Stimulated activated CD4-positive, alpha-beta T cell treated with anti-CD3 and anti-CD28 coated beads, Interleukin-12 subunit alpha, Interleukin-12 subunit beta, amount 100 ng/mL, for 24 hours (primary cell): Measurements from ENCODE around the gene PPRC1.
A peak's percentile ranks its signal among the peaks of the same experiment; 100 is the strongest.

Source experiments
- DNase-seq, 2 experiments: peaks; one replicate each; pipeline ENCODE4 v3.0.0-alpha.2; 2020; ENCODE audit warnings: low read depth in 2 of 2

Gene PPRC1, protein sequence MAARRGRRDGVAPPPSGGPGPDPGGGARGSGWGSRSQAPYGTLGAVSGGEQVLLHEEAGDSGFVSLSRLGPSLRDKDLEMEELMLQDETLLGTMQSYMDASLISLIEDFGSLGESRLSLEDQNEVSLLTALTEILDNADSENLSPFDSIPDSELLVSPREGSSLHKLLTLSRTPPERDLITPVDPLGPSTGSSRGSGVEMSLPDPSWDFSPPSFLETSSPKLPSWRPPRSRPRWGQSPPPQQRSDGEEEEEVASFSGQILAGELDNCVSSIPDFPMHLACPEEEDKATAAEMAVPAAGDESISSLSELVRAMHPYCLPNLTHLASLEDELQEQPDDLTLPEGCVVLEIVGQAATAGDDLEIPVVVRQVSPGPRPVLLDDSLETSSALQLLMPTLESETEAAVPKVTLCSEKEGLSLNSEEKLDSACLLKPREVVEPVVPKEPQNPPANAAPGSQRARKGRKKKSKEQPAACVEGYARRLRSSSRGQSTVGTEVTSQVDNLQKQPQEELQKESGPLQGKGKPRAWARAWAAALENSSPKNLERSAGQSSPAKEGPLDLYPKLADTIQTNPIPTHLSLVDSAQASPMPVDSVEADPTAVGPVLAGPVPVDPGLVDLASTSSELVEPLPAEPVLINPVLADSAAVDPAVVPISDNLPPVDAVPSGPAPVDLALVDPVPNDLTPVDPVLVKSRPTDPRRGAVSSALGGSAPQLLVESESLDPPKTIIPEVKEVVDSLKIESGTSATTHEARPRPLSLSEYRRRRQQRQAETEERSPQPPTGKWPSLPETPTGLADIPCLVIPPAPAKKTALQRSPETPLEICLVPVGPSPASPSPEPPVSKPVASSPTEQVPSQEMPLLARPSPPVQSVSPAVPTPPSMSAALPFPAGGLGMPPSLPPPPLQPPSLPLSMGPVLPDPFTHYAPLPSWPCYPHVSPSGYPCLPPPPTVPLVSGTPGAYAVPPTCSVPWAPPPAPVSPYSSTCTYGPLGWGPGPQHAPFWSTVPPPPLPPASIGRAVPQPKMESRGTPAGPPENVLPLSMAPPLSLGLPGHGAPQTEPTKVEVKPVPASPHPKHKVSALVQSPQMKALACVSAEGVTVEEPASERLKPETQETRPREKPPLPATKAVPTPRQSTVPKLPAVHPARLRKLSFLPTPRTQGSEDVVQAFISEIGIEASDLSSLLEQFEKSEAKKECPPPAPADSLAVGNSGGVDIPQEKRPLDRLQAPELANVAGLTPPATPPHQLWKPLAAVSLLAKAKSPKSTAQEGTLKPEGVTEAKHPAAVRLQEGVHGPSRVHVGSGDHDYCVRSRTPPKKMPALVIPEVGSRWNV (N-terminal part only)

DNA sequence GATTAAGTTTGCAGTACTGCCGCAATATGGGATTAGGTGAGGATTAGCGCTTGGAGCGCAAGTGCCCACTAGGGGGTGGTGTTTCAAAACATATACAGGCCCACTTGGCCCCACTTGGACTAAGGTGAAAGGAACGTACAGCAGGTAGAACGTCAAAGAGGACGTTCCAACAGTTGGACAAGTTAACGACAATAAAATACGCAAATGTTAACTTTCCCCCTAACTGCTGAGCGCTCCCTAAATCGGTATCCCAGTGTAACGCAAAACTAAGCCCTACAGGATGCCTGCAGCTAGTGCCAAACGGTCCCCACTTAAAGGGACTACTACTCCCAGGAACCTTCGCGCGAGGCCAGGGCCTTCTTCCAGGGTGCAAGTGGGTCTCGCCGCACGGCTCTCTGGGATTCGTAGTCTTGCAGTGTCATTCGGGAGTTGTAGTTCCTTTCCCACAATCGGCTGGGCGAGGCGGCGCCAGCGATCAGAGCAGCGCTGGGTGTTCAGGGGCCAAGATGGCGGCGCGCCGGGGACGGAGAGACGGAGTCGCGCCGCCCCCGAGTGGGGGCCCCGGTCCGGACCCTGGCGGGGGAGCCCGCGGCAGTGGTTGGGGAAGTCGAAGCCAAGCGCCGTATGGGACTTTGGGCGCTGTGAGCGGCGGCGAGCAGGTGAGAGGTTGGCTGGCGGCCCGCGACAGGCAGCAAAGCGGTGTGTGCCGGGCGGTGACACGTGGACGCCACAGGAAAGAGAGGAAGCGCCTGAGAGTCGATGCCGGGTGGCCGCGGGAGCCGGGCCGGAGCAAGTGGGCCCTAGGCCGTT is at the start of gene PPRC1:
Gene PPRC1 (plus strand): TSS at position 478 of the 810 bp plus-strand sequence. CDS start 29 bp downstream, at position 507.
- peak; percentile 94 to 96 for DNase-seq

DNA sequence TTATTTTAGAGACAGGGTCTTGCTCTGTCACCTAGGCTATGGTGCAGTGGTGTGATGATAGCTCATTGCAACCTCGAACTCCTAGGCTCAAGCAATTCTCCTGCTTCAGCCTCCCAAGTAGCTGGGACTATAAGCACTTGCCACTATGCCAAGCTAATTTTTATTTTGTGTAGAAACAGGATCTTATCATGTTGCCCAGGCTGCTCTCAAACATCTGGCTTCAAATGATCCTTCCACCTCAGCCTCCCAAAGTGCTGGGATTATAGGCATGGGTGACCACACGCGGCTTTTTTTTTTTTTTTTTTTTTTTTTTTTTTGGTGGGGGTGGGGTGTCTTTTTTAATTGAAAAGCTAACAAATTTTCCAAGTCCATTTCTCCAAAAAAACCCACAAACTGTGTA is 49.3 kb upstream of the PPRC1 start:
- no peak for DNase-seq

DNA sequence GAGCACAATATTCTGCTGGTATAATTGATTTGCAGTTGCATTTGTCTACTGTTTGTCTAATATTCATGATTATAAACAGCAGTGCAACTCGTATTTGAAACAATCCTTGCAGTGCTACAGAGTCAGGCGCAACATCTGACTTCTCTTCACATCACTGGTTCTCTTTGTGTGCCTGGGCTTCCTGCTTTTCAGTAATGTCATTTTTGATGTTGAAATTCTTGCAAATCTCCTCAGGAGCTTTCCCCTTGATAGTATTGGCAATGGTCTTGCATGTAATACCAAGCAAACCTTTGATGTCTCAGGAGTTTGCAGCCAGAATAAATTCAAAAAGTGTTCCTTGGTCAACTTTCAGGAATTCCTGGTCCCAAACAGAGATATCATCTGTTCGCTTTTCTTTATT is 47.5 kb upstream of the PPRC1 start:
- no peak for DNase-seq

DNA sequence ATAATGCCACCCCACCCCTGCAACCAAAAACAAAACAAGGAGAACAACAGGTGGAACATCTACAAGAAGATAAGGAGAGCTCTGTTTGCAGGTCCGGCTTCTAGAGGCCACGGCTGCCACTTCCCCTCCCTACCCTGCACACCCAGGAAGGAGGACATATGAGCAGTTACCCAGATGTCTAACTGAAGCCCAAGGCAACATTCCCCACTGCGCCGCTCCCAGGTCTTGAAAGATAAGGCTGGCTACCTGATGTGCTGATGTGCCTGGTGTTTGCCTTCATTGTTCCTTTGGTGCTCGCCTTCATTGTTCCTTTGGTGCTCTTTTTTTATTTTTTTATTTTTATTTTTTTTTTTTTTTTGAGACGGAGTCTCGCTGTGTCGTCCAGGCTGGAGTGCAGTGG is 46.6 kb upstream of the PPRC1 start:
- no peak for DNase-seq

DNA sequence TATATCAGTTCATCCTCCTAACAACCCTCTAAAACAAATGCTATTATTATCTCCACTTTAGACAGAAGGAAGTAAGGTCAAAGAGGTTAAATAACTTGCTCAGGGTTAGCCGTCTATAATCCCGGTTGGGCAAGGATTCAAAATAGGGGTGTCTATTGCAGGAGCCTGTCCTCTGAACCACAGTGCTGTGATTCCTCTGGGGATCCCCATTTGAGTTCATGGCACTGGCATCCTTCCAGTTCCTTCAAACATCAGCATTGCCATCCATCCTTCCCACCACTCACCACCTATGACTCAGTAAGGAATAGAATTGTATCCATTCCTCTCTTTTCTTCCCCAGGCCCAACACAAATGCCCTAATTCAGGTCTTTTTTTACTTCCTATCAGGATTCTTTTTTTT is 42.1 kb upstream of the PPRC1 start:
- DNase-seq = no peak

DNA sequence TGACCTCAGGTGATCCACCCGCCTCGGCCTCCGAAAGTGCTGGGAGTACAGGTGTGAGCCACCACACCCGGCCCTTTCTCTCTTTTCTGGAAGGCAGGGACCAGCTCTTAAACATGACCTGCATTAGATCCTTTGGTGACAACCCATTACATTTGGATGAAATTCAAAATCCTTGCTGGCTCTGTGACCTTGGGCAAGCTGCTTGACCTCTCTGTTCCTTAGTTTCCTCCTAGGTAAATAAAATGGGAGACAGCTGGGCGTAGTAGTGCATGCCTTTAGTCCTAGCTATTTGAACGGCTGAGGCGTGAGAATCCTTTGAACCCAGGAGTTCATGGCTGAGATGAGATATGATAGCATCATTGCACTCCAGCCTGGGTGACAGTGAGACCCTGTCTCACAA is 36.4 kb upstream of the PPRC1 start:
- DNase-seq = no peak

DNA sequence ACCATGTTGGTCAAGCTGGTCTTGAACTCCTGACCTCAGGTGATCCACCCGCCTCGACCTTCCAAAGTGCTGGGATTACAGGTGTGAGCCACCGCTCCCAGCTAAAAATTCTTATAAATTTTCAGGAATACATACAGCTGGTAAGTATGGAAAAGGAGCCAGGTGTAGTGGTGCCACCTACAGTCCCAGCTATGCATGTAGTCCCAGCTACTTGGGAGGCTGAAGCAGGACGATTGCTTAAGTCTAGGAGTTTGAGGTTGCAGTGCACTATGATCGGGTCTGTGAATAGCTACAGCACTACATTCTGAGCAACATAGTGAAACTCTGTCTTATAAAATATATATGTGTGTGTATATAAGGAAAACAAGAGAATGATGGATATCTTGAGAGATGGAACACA is 31.7 kb upstream of the PPRC1 start:
- no peak for DNase-seq

DNA sequence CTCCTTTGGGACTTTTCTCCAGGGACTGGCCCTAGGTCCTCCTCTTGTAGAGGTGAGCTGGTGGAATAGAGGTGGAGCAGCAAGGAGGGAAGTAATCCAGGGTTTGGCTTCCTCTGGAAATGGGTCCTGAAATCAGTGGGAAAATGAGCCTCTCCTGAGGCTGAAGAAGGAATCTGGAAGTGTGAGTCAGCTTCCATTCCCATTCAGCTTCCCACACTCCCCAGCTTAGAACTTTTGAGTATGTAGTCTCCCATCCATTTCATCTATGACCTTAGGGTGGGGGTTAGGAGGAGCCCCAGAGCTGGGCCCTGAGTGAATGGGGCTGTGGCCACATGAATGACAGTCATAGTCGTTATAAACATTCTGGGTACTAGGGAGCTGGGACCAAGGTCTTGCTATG is 30.4 kb upstream of the PPRC1 start:
- DNase-seq = no peak

DNA sequence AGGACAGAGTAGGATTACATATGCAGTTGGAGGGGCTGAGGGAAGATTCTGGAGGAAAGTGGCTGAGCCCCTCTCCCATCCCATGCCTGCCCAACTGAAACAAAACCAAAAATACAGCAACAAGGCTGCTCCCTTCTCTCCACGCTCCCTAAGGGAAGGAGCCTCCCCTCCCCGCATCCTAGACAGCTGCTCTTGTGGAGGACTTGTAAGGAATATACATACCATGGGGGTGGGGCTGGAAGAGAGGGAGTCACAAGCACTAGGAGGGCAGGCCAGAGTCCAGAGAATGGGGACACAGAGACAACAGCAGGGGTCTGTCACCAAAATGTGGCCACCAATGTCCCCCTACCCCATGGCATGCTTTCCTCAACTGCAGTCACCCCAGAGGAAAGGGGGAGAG is 25.8 kb upstream of the PPRC1 start:
- DNase-seq = no peak

DNA sequence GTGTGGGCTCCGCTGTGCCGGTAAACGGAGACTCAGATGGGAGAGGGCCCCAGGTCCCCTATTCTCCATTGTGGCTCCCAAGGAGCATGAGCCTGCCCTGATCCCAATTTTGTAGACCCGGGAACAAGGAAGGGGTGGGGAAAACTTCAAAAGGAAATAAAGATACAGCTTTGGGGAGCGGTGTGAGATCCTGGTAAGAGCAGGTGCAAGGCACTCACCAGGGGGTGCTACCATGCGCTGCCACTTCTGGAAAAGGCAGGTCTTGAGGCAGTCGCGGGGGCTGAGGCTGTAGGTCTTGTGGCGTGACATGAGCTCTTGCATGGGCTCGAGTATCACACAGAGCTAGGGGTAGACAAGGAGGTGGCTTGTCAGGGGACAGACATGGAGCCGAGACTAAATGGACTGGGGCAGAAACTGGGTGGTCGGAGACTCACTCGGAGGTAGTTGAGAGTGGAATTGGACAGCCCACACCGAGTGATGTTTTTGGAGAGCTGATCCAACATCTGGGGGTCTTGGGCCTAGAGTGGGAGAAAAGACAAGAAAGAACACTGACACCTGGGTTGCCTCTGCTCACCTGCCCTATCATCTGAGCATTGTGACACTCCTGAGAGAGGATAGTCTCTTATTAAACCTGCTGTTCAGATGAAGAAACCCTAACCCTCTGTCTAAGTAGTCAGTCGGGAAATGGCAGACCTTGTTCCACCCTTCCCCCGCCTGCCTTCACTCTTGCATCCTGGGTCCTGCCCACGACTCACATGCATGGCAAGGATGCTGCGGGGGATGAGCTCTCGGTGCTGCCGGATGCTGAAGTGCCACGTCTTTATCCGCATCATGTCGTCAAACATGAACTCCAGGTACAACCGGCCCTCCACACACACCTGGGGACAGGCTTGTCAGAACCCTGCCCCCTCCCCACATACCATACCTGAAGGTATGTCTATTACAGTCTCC is 23.4 kb upstream of the PPRC1 start:
- DNase-seq = no peak

DNA sequence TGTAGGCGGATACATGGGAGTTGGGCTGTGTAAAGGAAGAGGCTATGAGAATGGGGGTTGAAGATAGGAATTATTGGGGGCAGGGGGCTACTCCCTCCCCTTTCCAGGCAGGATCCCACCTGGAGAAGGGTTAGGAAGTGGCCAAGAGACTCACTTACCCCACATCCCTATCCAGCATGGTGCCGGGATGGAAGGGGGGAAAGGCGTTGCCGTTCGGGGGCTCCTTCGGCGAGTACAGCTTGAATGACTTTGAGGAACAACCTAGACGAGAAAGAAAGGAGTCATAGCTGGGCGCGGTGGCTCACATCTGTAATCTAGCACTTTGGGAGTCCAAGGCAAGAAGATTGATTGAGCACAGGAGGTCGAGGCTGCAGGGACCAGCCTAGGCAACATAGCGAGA is 21.6 kb upstream of the PPRC1 start:
- DNase-seq = no peak

DNA sequence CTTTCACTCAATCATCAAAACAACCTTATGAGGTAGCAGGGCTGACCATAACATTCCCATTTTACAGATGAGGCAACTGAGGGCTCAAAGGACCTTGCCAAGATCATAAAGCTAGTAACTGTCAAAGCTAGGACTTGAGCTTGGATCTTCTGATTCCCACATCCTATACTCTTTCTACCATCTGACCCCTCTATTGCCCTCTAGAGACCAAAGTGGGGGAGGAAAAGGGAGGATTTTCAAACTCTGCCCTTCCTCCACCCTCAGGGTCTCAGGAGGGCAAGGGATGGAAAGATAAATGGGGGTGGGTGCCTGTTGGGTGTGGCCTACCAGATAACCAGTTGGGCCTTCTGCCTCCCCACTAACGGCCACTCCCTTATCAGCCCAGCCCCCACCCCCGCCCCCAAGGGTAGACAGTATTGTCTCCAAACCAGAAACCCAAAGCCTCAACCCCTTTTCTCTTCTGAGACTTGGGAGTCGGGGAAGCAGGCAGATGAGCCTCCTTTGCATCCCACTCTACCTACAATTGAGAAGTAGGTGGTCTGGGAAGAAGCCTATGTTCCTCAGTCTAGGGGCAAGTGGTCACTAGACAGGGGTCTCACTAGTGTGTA is 20.5 kb upstream of the PPRC1 start:
- DNase-seq = no peak

DNA sequence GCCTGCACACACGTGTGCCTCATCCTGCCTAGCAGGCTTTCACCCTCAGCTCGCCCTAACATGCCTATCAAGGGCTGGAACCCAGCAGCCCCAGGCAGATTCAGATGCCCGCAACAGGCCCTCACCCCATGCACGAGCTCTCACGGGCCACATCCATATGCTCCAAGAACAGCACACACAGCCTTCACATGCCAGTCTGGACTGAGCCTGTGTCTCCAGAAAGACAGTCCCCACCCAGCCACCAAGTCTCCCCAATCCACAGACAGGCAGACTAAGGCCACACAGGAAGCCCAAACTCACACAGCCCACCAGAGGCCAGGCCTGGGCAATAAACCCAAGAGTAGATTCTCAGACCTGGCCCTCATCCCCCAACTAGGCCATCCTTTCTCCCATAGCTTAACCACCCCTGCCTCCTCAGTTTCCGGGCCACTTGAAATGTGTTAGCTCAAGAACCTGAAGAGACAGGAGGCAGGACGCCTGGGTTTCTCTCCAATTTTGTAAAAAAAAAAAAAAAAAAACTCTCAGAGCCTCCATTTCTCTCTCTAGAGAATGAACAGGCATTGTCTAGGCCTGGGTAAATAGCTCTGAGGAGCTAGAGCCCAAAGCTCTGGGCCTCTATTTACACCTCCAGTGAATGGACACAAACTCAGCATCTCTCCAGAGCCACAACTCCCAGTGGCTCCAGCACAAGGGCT is 19.4 kb upstream of the PPRC1 start:
- no peak for DNase-seq

DNA sequence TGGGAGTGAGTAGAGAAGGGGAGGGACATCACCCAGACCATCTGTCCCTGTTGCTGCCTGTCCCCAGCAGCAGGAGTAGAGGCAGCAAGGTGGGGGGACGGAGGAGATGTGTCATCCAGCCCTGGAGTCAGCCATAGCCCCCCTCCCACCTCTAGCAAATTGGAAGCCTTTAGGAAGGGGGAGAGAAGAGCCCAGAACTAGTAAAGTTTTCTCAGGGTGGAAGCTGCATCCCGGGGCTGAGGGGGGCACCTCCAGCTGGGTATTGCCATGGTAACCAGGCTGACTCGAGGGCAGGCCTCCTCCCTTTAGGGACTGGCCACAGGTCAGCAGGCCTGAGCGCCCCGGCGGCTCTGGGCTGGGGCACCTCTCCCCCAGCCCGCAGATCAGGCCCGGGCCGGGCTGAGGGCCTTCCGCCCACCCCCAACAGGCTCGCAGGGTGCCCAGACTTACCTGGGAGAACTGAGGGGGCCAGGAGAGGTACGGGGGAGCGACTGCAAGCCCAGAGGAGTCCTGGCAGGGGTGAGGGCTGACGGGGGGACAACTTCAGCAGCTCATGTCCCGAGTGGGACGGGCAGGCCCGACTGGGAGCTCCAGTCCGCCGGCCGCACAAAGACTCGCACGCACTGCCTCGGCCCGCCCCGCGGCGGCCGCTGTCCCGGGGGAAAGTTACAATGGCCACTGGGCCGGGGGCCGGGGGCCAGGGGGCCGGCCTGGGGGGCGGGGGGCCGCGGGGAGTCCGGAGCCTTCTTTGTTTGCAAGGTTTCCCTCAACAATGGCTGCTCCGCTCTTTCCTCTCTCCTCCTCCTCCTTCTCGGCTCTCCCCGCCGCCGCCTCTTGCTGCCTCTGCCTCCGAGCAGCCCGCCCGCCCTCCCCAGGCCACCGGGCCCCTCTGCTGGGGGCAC is 18.6 kb upstream of the PPRC1 start:
- no peak for DNase-seq

DNA sequence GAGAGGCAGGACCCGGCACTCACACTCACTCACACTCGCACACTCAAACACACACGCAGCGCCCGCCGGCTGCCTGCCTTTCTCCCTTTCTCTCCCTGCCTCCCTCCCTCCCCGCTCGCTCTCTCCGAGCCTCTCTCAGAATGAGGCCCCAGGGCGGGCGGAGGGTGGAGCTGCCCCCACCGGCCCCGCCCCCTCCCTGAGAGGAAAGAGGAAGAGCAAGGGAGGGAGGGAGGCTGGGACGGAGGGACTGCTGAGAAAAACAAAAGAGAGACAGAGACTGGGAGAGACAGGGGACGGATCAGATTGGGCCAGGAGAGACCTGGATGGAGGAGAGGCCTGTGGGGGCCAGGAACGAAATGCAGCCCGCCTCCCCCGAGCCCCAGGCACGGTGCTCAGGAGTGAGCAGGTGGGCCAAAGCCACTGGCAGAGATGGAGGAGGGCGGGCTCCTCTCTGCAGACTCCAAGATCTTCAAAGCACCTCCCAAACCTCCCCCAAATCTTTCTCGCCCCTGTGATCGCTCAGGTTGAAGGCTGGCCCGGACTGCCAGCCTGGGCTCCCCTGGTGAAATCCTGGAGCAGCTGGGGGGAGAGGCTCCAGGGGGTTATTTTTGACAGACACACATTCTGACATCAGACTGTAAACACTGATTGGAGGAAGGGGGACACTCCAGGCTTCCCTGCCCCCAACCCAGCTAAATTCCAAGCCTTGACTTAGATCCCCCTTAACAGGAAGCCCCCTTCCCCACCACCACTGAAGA is 17.8 kb upstream of the PPRC1 start:
- DNase-seq = peak; percentile 73 to 88

DNA sequence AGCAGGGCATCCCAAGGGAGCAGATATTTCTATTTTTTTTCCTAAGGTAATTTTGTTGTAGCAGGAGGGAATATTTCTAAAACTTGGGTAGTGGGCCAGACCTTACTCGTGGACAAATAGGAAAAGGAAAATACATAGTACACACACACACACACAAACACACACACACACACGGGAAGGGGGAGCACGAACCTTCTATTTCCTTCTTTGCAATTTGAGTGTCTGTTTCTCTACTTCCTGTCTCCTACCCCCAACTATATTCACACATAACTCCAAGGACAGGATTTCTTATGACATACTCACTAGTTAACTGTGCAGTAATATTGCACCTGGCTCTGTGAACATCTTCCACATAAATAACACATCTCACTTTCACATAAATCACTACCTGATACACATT is 17.1 kb upstream of the PPRC1 start:
- DNase-seq = no peak

DNA sequence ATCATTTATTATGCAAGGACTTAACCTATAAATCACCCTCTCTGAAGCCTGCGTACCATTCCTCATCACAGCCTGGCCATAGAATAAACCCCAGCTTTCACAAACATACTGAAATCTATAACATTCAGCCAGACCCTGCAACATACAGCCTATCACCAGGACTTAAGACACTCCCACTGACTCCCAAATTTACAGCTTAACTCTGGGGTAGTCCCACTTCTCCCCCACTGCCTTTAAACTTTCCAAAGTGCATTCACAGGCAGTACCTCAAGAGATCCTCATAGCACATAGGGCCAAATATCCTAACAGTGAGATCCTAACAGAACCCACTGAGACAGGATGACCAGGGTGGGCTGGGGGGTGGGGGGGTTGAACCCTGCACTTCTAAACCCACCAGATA is 16.2 kb upstream of the PPRC1 start:
- DNase-seq = no peak
